ENCODE measurements around the gene ARID3A.

ARID3A gene

GRCh38 chr19:1012334-1012733 is 86.5 kb downstream of the ARID3A start:
- no peaks in the 10 kb centered on the region for H3K9me3 ChIP-seq (ENCODE audit: control insufficient read depth, insufficient read depth, low read length)
- H3K4me3 ChIP-seq (ENCODE audit: low read depth, low read length): no peak overlapping the region
- no peaks in the 10 kb centered on the region for H3K27me3 ChIP-seq (ENCODE audit: control insufficient read depth, insufficient read depth, low read length)
- H3K4me1 ChIP-seq (ENCODE audit: control insufficient read depth, insufficient read depth, low read length): peaks cover 5% of the 10 kb centered on the region
- H3K36me3 ChIP-seq (ENCODE audit: control insufficient read depth, insufficient read depth, low read length): peaks cover 38% of the 10 kb centered on the region
- H3K9ac ChIP-seq (ENCODE audit: low read depth, low read length): no peak overlapping the region

- Histone ChIP-seq H3K9me3 (ENCODE audit: control insufficient read depth, insufficient read depth, low read length) (no peaks in the 10 kb centered on the region), H3K9ac (ENCODE audit: low read depth, low read length) (no peak overlapping the region), H3K4me3 (ENCODE audit: low read depth, low read length) (no peak overlapping the region), H3K36me3 (ENCODE audit: control insufficient read depth, insufficient read depth, low read length) (peaks cover 43% of the 10 kb centered on the region), H3K4me1 (ENCODE audit: control insufficient read depth, insufficient read depth, low read length) (peaks cover 5% of the 10 kb centered on the region), H3K27me3 (ENCODE audit: control insufficient read depth, insufficient read depth, low read length) (no peaks in the 10 kb centered on the region)
Observed at GRCh38 chr19:1013218-1013617, 87.4 kb downstream of the ARID3A start.

GRCh38 chr19:1014161-1015060 is 88.6 kb downstream of the ARID3A start:
- Histone ChIP-seq H3K9me3 (ENCODE audit: control insufficient read depth, insufficient read depth, low read length) (no peaks in the 10 kb centered on the region), H3K4me3 (ENCODE audit: low read depth, low read length) (no peak overlapping the region), H3K36me3 (ENCODE audit: control insufficient read depth, insufficient read depth, low read length) (peaks cover 45% of the 10 kb centered on the region), H3K9ac (ENCODE audit: low read depth, low read length) (no peak overlapping the region), H3K27me3 (ENCODE audit: control insufficient read depth, insufficient read depth, low read length) (no peaks in the 10 kb centered on the region), H3K4me1 (ENCODE audit: control insufficient read depth, insufficient read depth, low read length) (peaks cover 5% of the 10 kb centered on the region)

GRCh38 chr19:1015061-1015781 is 89.4 kb downstream of the ARID3A start:
- peaks cover 38% of the 10 kb centered on the region for H3K36me3 ChIP-seq (ENCODE audit: control insufficient read depth, insufficient read depth, low read length)

GRCh38 chr19:1015782-1016646 is 90.2 kb downstream of the ARID3A start:
- Histone ChIP-seq H3K27me3 (ENCODE audit: control insufficient read depth, insufficient read depth, low read length) (no peaks in the 10 kb centered on the region), H3K9me3 (ENCODE audit: control insufficient read depth, insufficient read depth, low read length) (no peaks in the 10 kb centered on the region), H3K36me3 (ENCODE audit: control insufficient read depth, insufficient read depth, low read length) (peaks cover 35% of the 10 kb centered on the region), H3K4me3 (ENCODE audit: low read depth, low read length) (peak overlapping the region; percentile 13), H3K9ac (ENCODE audit: low read depth, low read length) (peak overlapping the region; percentile 76), H3K4me1 (ENCODE audit: control insufficient read depth, insufficient read depth, low read length) (peaks cover 5% of the 10 kb centered on the region)

More at GRCh38 chr19:1015061-1015781, 89.4 kb downstream of the ARID3A start:
- Histone ChIP-seq H3K9ac (ENCODE audit: low read depth, low read length) (peak overlapping the region; percentile 70), H3K9me3 (ENCODE audit: control insufficient read depth, insufficient read depth, low read length) (no peaks in the 10 kb centered on the region), H3K4me3 (ENCODE audit: low read depth, low read length) (peak overlapping the region; percentile 13), H3K4me1 (ENCODE audit: control insufficient read depth, insufficient read depth, low read length) (peaks cover 5% of the 10 kb centered on the region), H3K27me3 (ENCODE audit: control insufficient read depth, insufficient read depth, low read length) (no peaks in the 10 kb centered on the region)

- H3K36me3 ChIP-seq (ENCODE audit: control insufficient read depth, insufficient read depth, low read length): peaks cover 32% of the 10 kb centered on the region
Observed at GRCh38 chr19:1016647-1017114, 90.8 kb downstream of the ARID3A start.

GRCh38 chr19:1017115-1017905 is 91.5 kb downstream of the ARID3A start:
- no peaks in the 10 kb centered on the region for H3K27me3 ChIP-seq (ENCODE audit: control insufficient read depth, insufficient read depth, low read length)
- no peaks in the 10 kb centered on the region for H3K9me3 ChIP-seq (ENCODE audit: control insufficient read depth, insufficient read depth, low read length)
- peaks cover 27% of the 10 kb centered on the region for H3K36me3 ChIP-seq (ENCODE audit: control insufficient read depth, insufficient read depth, low read length)
- H3K4me1 ChIP-seq (ENCODE audit: control insufficient read depth, insufficient read depth, low read length): peaks cover 5% of the 10 kb centered on the region
- H3K4me3 ChIP-seq (ENCODE audit: low read depth, low read length): no peak overlapping the region
- peak overlapping the region; percentile 76 for H3K9ac ChIP-seq (ENCODE audit: low read depth, low read length)

More at GRCh38 chr19:1016647-1017114, 90.8 kb downstream of the ARID3A start:
- Histone ChIP-seq H3K9me3 (ENCODE audit: control insufficient read depth, insufficient read depth, low read length) (no peaks in the 10 kb centered on the region), H3K4me1 (ENCODE audit: control insufficient read depth, insufficient read depth, low read length) (peaks cover 5% of the 10 kb centered on the region), H3K27me3 (ENCODE audit: control insufficient read depth, insufficient read depth, low read length) (no peaks in the 10 kb centered on the region), H3K9ac (ENCODE audit: low read depth, low read length) (peak overlapping the region; percentile 76), H3K4me3 (ENCODE audit: low read depth, low read length) (no peak overlapping the region)

GRCh38 chr19:1017906-1018305 is 92.1 kb downstream of the ARID3A start:
- peak overlapping the region; percentile 54 for H3K9ac ChIP-seq (ENCODE audit: low read depth, low read length)
- H3K36me3 ChIP-seq (ENCODE audit: control insufficient read depth, insufficient read depth, low read length): peaks cover 23% of the 10 kb centered on the region
- no peaks in the 10 kb centered on the region for H3K27me3 ChIP-seq (ENCODE audit: control insufficient read depth, insufficient read depth, low read length)
- no peaks in the 10 kb centered on the region for H3K9me3 ChIP-seq (ENCODE audit: control insufficient read depth, insufficient read depth, low read length)
- peaks cover 5% of the 10 kb centered on the region for H3K4me1 ChIP-seq (ENCODE audit: control insufficient read depth, insufficient read depth, low read length)
- no peak overlapping the region for H3K4me3 ChIP-seq (ENCODE audit: low read depth, low read length)

- Histone ChIP-seq H3K36me3 (ENCODE audit: control insufficient read depth, insufficient read depth, low read length) (peaks cover 19% of the 10 kb centered on the region), H3K4me3 (ENCODE audit: low read depth, low read length) (no peak overlapping the region), H3K27me3 (ENCODE audit: control insufficient read depth, insufficient read depth, low read length) (no peaks in the 10 kb centered on the region), H3K4me1 (ENCODE audit: control insufficient read depth, insufficient read depth, low read length) (peaks cover 5% of the 10 kb centered on the region), H3K9ac (ENCODE audit: low read depth, low read length) (peak overlapping the region; percentile 14), H3K9me3 (ENCODE audit: control insufficient read depth, insufficient read depth, low read length) (no peaks in the 10 kb centered on the region)
Observed at GRCh38 chr19:1018393-1018792, 92.6 kb downstream of the ARID3A start.

- peaks cover 12% of the 10 kb centered on the region for H3K36me3 ChIP-seq (ENCODE audit: control insufficient read depth, insufficient read depth, low read length)
- no peak overlapping the region for H3K4me3 ChIP-seq (ENCODE audit: low read depth, low read length)
- no peaks in the 10 kb centered on the region for H3K27me3 ChIP-seq (ENCODE audit: control insufficient read depth, insufficient read depth, low read length)
- H3K9ac ChIP-seq (ENCODE audit: low read depth, low read length): peak overlapping the region; percentile 92
- H3K9me3 ChIP-seq (ENCODE audit: control insufficient read depth, insufficient read depth, low read length): no peaks in the 10 kb centered on the region
- H3K4me1 ChIP-seq (ENCODE audit: control insufficient read depth, insufficient read depth, low read length): peaks cover 5% of the 10 kb centered on the region
Observed at GRCh38 chr19:1018932-1019615, 93.2 kb downstream of the ARID3A start.
